OCI-LY3 (cell line): ENCODE data around the gene C10orf105.

Experiments used
- CTCF ChIP-seq: fragments of 200-600, 300-600 bp; sonication (generic); IDR thresholded peaks from 2 replicates; pipeline ENCODE4 v1.5.1; 2014; ENCODE audit warnings: antibody characterized with exemption, low read length, low read depth
- EZH2phosphoT487 ChIP-seq: fragments of 200-600 bp; shearing (Covaris generic); IDR thresholded peaks from 2 replicates; pipeline ENCODE4 v1.6.1; 2018; ENCODE audit warnings: antibody characterized with exemption, mixed run types, low read depth

GRCh38 chr10:71727105-71727737 is 7.6 kb upstream of the C10orf105 start:
- TF ChIP-seq CTCF (no peak), EZH2phosphoT487 (no peak)
